AG04449 (cell line): ENCODE measurements around the gene NRIP1.
A peak's percentile ranks its signal among the peaks of the same experiment; 100 is the strongest.

Experiments
- CTCF ChIA-PET: fragments of 350-600 bp; formaldehyde crosslinking; extraction: SDS; loops from one replicate; lab custom pipeline; 2021; ENCODE audit warnings: antibody characterized with exemption; lab: Yijun Ruan, JAX
- POLR2A ChIA-PET: fragments of 400-600, 350-600 bp; formaldehyde crosslinking; extraction: SDS; loops from one replicate; lab custom pipeline; 2020; ENCODE audit warnings: antibody characterized with exemption, inconsistent platforms; lab: Yijun Ruan, JAX
- DNase-seq: peaks from one replicate; pipeline ENCODE4 v3.0.0-alpha.2; 2010; ENCODE audit warnings: low read depth, low spot score
- H3K4me3 ChIP-seq: 2 replicates; pipeline ENCODE4 v1.5.1; 2011; ENCODE audit warnings: low read depth, mild to moderate bottlenecking, control low read depth, low read length
- TF ChIP-seq, protein P1 (sequence below): IDR thresholded peaks from one replicate; pipeline ENCODE4 v1.5.1; 2011; ENCODE audit warnings: mild to moderate bottlenecking, moderate library complexity, low read length, control low read depth, inconsistent platforms; ENCODE audit not compliant: insufficient read depth; ENCODE audit errors: missing control alignments

The NRIP1 gene

DNA sequence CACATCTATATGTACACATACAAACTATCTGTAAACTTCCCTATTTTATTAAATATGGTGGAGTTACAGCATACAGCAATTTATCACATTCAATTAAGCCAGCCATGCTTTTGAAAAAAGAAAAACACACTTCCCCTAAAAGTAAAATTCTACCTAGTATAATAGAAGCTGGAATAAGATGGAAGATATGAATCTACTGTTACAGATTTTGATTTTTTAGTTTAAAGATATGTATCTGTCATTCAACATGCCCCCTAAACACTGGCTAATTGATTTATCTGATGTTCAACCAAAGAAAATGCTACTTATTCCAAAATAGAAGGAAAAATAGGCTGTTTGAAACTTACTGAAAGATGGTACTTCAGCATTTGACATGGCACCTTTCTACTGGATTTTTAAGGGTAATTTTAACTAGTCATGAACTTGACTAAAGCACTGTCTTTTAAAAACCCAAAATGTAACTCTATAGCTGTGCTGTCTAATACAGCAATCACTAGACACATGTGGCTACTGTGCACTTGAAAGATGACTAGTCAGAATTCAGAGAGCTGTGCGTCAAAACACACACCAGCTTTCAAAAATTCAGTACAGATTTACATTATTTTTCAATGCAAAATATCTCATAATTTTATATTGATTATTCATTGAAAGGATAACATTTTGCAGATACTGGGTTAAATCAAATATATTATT, 25.0 kb downstream of the NRIP1 start:
- ChIA-PET CTCF (no interaction called here), POLR2A (interaction anchor here (0.6 to 0.8 kb wide), 2 partner anchors 25 to 504 kb away, joined by 3 read pairs; partner anchors contain the start of gene NRIP1)
- no peak for DNase-seq
- H3K4me3 ChIP-seq: no peak overlapping the region
- TF ChIP-seq, protein P1, sequence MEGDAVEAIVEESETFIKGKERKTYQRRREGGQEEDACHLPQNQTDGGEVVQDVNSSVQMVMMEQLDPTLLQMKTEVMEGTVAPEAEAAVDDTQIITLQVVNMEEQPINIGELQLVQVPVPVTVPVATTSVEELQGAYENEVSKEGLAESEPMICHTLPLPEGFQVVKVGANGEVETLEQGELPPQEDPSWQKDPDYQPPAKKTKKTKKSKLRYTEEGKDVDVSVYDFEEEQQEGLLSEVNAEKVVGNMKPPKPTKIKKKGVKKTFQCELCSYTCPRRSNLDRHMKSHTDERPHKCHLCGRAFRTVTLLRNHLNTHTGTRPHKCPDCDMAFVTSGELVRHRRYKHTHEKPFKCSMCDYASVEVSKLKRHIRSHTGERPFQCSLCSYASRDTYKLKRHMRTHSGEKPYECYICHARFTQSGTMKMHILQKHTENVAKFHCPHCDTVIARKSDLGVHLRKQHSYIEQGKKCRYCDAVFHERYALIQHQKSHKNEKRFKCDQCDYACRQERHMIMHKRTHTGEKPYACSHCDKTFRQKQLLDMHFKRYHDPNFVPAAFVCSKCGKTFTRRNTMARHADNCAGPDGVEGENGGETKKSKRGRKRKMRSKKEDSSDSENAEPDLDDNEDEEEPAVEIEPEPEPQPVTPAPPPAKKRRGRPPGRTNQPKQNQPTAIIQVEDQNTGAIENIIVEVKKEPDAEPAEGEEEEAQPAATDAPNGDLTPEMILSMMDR: no peak

DNA sequence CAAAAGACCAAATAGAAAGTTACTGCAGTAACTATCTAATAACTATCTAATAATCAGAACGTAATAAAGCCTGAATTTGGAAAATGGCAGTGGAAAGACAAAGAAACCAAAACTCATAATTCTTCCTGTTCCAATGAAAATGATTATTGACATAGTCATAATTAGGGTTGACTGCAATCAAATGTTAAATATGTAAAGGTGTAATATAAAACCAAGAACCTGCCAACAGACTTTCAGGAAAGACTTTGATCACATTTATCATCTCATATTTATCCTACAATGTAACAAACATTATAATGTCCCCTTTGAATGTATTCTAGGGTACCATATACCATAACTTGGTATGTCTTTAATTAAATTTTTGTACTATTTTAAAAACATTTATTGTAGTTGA, 26.9 kb downstream of the NRIP1 start:
- DNase-seq: no peak
- ChIA-PET POLR2A (no interaction called here), CTCF (no interaction called here)
- TF ChIP-seq, protein P1: no peak
- H3K4me3 ChIP-seq: no peak overlapping the region

GRCh38 chr21:15037095-15037899, 27.5 kb downstream of the NRIP1 start:
- CTCF ChIA-PET: no interaction called here
- POLR2A ChIA-PET: no interaction called here
- no peak overlapping the region for H3K4me3 ChIP-seq
- DNase-seq: no peak
- TF ChIP-seq, protein P1: no peak

- no peak for DNase-seq
- TF ChIP-seq, protein P1: no peak
- ChIA-PET CTCF (no interaction called here), POLR2A (no interaction called here)
- no peak overlapping the region for H3K4me3 ChIP-seq
Measured at GRCh38 chr21:15036189-15036588, 28.6 kb downstream of the NRIP1 start.

DNA sequence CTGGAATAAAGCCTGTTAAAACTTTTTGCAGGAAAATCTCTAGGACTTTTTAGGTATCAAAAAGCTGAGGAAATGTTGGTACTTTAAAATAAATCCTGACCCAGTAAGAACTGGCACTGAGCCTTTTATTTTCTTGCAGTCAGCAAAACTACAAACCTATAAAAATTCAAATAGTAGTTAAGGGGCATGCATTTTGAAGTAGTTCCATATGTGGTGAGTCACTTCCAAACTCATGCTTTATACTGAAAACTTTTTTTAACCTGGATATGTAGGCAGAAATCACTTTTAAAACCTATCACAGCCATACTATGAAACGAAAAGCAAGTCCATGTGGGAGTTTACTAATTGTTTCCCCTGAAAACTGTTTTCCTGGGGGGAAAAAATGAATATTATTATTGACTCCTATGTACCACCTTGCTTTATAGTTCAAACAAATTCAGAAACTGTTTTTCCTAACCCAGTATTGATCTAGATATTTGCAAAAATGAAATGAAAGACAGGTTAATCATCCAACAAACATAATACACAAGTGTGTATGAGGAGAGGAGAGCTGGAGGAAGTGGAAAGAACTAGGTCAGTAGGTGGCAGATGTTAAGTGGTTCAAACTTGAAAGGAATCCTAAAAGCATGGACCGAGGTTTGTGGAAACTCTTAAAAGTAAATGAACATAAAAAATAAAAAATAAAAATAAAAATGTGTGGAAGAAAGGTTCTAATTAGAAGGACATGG, 30.5 kb downstream of the NRIP1 start:
- ChIA-PET POLR2A (no interaction called here), CTCF (interaction anchor here (1.4 kb wide), 1 partner anchor 20 kb away, joined by 3 read pairs; no protein-coding TSS in a partner anchor)
- H3K4me3 ChIP-seq: peak overlapping the region; percentile 6; the same call in 1 of the 2 replicates
- no peak for DNase-seq
- TF ChIP-seq, protein P1: no peak
